ENCODE results near the gene TNFAIP6. TPM values are rescaled to one million over a fixed set of nuclear protein-coding genes. Genes with fewer than 3 reads are reported as not detected.

Gene TNFAIP6
- total RNA-seq, 1 donor from 2014 or later: 2.3 TPM

GRCh38 chr2:151358166-151358970 is 976 bp downstream of the TNFAIP6 start:
- Histone ChIP-seq H3K36me3 (ENCODE audit: control insufficient read depth, insufficient read depth, low read length) (no peaks in the 10 kb centered on the region), H3K27me3 (ENCODE audit: control insufficient read depth, insufficient read depth, low read length) (no peaks in the 10 kb centered on the region), H3K4me3 (ENCODE audit: low read depth, low read length) (peak overlapping the region; percentile 7)
- DNase-seq (ENCODE audit: low read depth): no peak
- TF ChIP-seq CTCF (IDR thresholded peaks at IDR 0.05; ENCODE audit: insufficient read depth, low read length, poor library complexity, severe bottlenecking): no peak

GRCh38 chr2:151359768-151360461 is 2.5 kb downstream of the TNFAIP6 start:
- H3K36me3 ChIP-seq (ENCODE audit: control insufficient read depth, insufficient read depth, low read length): no peaks in the 10 kb centered on the region
- H3K4me3 ChIP-seq (ENCODE audit: low read depth, low read length): no peak overlapping the region
- H3K27me3 ChIP-seq (ENCODE audit: control insufficient read depth, insufficient read depth, low read length): no peaks in the 10 kb centered on the region
- DNase-seq (ENCODE audit: low read depth): no peak
- TF ChIP-seq CTCF (IDR thresholded peaks at IDR 0.05; ENCODE audit: insufficient read depth, low read length, poor library complexity, severe bottlenecking): no peak

GRCh38 chr2:151361674-151362370 is 4.4 kb downstream of the TNFAIP6 start:
- H3K36me3 ChIP-seq (ENCODE audit: control insufficient read depth, insufficient read depth, low read length): no peaks in the 10 kb centered on the region
- no peaks in the 10 kb centered on the region for H3K27me3 ChIP-seq (ENCODE audit: control insufficient read depth, insufficient read depth, low read length)
- DNase-seq (ENCODE audit: low read depth): peak; percentile 54
- no peak for TF ChIP-seq CTCF (IDR thresholded peaks at IDR 0.05; ENCODE audit: insufficient read depth, low read length, poor library complexity, severe bottlenecking)
- H3K4me3 ChIP-seq (ENCODE audit: low read depth, low read length): no peak overlapping the region

GRCh38 chr2:151363709-151364108 is 6.3 kb downstream of the TNFAIP6 start:
- Histone ChIP-seq H3K4me3 (ENCODE audit: low read depth, low read length) (no peak overlapping the region), H3K36me3 (ENCODE audit: control insufficient read depth, insufficient read depth, low read length) (no peaks in the 10 kb centered on the region), H3K27me3 (ENCODE audit: control insufficient read depth, insufficient read depth, low read length) (no peaks in the 10 kb centered on the region)
- DNase-seq (ENCODE audit: low read depth): no peak
- TF ChIP-seq CTCF (IDR thresholded peaks at IDR 0.05; ENCODE audit: insufficient read depth, low read length, poor library complexity, severe bottlenecking): no peak

- Histone ChIP-seq H3K27me3 (ENCODE audit: control insufficient read depth, insufficient read depth, low read length) (no peaks in the 10 kb centered on the region), H3K36me3 (ENCODE audit: control insufficient read depth, insufficient read depth, low read length) (no peaks in the 10 kb centered on the region), H3K4me3 (ENCODE audit: low read depth, low read length) (no peak overlapping the region)
- DNase-seq (ENCODE audit: low read depth): no peak
- no peak for TF ChIP-seq CTCF (IDR thresholded peaks at IDR 0.05; ENCODE audit: insufficient read depth, low read length, poor library complexity, severe bottlenecking)
These were observed 10.2 kb downstream of the TNFAIP6 start for GRCh38 chr2:151367571-151367970.

Measured in kidney epithelial cell (primary cell).